Skeletal muscle tissue (tissue), 4 donors: Measurements from ENCODE around the gene BIVM. TPM values are rescaled to one million over a fixed set of nuclear protein-coding genes. Genes with fewer than 3 reads are reported as not detected.

Source experiments
- H3K27ac ChIP-seq: one replicate; pipeline ENCODE4 v1.7.0; 2013; ENCODE audit warnings: mild to moderate bottlenecking, low read depth, low read length, inconsistent platforms
- H3K27me3 ChIP-seq, 3 donors: one replicate each; pipeline ENCODE4 v1.7.0; 2013; ENCODE audit warnings: low read length in 3 of 3; ENCODE audit not compliant: control insufficient read depth in 3 of 3, insufficient read depth in 3 of 3
- H3K36me3 ChIP-seq, 3 donors: one replicate each; pipeline ENCODE4 v1.7.0; 2013; ENCODE audit warnings: low read length in 3 of 3; ENCODE audit not compliant: control insufficient read depth in 3 of 3, insufficient read depth in 3 of 3
- H3K4me1 ChIP-seq, 3 donors: one replicate each; pipeline ENCODE4 v1.7.0; 2013; ENCODE audit warnings: low read length in 3 of 3, mild to moderate bottlenecking in 3 of 3; ENCODE audit not compliant: control insufficient read depth in 3 of 3, insufficient read depth in 3 of 3
- H3K4me3 ChIP-seq, 3 donors: one replicate each; pipeline ENCODE4 v1.7.0; 2013; ENCODE audit warnings: low read length in 3 of 3
- H3K9ac ChIP-seq, 3 donors: one replicate each; pipeline ENCODE4 v1.7.0; 2013; ENCODE audit warnings: low read length in 3 of 3, mild to moderate bottlenecking in 3 of 3, moderate library complexity in 2 of 3, low read depth in 1 of 3
- H3K9me3 ChIP-seq, 3 donors: one replicate each; pipeline ENCODE4 v1.7.0; 2013; ENCODE audit warnings: low read length in 3 of 3; ENCODE audit not compliant: control insufficient read depth in 3 of 3
- total RNA-seq: library from RNA; depleted of rRNA; stranded (reverse); fragments of >200 nt; gene quantifications from one replicate; pipeline ENCODE4 v1.2.3, GENCODE V29; 2014
- donor health status: Osteomylitis.

BIVM gene
- total RNA-seq, 1 donor from 2014 or later = 28.2 TPM

DNA sequence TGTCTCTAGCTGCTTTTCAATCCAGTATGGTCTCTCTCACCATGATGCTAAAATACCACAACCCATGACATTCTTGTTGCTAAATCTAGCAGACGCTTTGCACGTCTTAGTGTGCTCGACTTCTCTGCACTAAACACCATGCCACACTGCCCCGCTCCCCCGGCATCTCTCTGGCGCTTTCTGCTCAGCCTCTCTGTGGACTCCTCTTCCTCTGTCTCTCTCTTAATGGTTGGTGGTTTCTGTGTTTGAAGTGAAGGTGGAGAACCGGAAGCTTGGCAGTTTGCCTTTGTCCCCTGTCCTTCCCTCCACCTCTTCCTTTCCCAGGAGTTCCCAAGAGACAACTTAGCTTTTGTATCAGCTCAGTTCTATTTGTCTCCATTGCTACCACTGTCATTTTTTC lies 55.8 kb downstream of the BIVM start:
- Histone ChIP-seq H3K9me3 (no peaks in the 10 kb centered on the region), H3K27ac (no peak overlapping the region), H3K4me1 (peaks cover 0 to 3% (median 0%) of the 10 kb centered on the region in 3 donors), H3K36me3 (peaks cover 34 to 54% (median 50%) of the 10 kb centered on the region in 3 donors), H3K9ac (no peak overlapping the region), H3K27me3 (no peaks in the 10 kb centered on the region), H3K4me3 (no peak overlapping the region)

DNA sequence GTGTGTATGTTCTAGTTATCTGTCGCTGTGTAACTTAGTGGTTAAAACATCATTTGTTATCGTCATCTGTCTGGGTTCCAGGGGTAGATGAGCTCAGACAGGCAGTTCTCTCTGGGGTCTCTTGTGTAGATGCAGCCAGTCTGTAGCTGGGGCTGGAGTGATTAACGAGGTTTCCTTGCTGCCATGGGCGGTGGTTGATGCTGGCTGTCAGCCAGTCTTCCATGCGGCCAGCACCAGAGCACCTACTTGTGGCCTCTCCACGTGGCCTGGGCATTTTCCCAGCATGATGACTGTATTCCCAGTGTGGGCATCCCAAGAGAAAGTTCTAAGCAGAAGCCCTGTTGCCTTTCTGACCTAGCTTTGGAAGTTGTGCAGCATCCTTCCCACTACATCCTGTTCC lies 57.6 kb downstream of the BIVM start:
- H3K9ac ChIP-seq = no peak overlapping the region
- H3K36me3 ChIP-seq = peaks cover 43 to 70% (median 66%) of the 10 kb centered on the region in 3 donors
- no peak overlapping the region for H3K27ac ChIP-seq
- H3K9me3 ChIP-seq = no peaks in the 10 kb centered on the region
- H3K4me3 ChIP-seq = no peak overlapping the region
- H3K27me3 ChIP-seq = no peaks in the 10 kb centered on the region
- H3K4me1 ChIP-seq = peaks cover 0 to 3% (median 0%) of the 10 kb centered on the region in 3 donors

DNA sequence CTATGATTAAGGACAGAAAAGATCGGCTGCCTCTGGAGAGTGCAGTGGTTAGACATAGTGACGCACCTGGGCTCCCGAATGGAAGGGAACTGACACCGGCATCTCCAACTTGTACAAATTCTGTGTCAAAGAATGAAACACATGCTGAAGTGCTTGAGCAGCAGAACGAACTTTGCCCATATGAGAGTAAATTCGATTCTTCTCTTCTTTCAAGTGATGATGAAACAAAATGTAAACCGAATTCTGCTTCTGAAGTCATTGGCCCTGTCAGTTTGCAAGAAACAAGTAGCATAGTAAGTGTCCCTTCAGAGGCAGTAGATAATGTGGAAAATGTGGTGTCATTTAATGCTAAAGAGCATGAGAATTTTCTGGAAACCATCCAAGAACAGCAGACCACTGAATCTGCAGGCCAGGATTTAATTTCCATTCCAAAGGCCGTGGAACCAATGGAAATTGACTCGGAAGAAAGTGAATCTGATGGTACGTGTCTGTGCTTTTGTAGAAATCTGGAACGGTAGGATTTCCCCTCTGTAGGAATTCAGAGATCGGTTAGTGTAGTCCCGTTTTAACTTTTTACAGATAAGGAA lies 63.8 kb downstream of the BIVM start:
- Histone ChIP-seq H3K4me3 (no peak overlapping the region), H3K27me3 (no peaks in the 10 kb centered on the region), H3K9ac (no peak overlapping the region), H3K27ac (no peak overlapping the region), H3K4me1 (peaks cover 3 to 13% (median 10%) of the 10 kb centered on the region in 3 donors), H3K36me3 (peaks cover 39 to 80% (median 78%) of the 10 kb centered on the region in 3 donors), H3K9me3 (no peaks in the 10 kb centered on the region)

DNA sequence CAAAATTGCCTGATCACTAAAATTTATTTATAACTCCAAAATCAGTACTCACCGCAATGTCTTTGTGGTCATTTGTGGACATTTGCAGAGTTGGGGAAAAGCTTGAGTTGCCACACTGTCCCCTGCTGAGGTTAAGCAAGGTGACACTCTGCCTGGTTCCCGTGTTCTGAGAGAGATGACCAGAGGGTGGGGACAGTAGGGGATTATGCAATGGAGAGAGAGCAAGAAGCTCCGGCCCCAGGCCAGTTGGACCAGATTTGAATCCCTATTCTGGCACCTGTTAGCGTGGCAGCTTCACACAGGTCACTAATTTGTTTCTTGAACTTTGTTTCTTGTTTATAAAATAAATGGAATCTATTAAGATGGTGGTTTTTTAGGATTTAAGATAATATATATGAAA lies 64.7 kb downstream of the BIVM start:
- Histone ChIP-seq H3K9ac (no peak overlapping the region), H3K4me3 (no peak overlapping the region), H3K4me1 (peaks cover 9 to 20% (median 15%) of the 10 kb centered on the region in 3 donors), H3K9me3 (no peaks in the 10 kb centered on the region), H3K36me3 (peaks cover 39 to 79% (median 74%) of the 10 kb centered on the region in 3 donors), H3K27me3 (no peaks in the 10 kb centered on the region), H3K27ac (peak overlapping the region; percentile 15)

DNA sequence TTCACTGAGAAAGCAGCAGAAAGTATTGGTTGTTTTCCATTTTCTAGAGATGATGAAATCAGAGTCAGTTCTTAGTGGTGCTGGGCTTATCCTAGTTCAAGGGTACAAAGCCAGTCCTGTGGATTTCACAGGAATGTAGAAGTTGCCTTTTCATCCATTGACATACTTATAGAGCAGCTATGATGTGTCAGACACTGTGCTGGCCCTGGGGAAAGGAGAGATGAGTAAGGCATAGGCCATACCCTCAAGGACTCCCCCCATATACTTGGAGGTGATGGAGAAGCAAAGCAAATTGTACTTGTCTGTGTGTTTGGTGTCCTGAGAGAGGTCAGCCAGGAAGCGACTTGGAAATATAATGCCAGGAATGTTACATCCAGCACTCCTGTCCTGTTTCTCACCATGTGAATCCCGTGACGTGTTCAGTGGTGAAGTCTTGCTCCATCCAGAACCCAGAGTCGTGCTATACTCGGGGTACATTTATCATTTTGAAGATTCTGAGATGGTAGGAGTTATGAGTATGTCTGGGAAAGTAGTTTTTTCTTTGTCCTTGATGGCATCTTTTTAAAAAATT lies 69.5 kb downstream of the BIVM start:
- Histone ChIP-seq H3K4me3 (no peak overlapping the region), H3K27ac (no peak overlapping the region), H3K9me3 (no peaks in the 10 kb centered on the region), H3K36me3 (peaks cover 15 to 51% (median 45%) of the 10 kb centered on the region in 3 donors), H3K4me1 (peaks cover 21 to 28% (median 23%) of the 10 kb centered on the region in 3 donors), H3K9ac (no peak overlapping the region), H3K27me3 (no peaks in the 10 kb centered on the region)

DNA sequence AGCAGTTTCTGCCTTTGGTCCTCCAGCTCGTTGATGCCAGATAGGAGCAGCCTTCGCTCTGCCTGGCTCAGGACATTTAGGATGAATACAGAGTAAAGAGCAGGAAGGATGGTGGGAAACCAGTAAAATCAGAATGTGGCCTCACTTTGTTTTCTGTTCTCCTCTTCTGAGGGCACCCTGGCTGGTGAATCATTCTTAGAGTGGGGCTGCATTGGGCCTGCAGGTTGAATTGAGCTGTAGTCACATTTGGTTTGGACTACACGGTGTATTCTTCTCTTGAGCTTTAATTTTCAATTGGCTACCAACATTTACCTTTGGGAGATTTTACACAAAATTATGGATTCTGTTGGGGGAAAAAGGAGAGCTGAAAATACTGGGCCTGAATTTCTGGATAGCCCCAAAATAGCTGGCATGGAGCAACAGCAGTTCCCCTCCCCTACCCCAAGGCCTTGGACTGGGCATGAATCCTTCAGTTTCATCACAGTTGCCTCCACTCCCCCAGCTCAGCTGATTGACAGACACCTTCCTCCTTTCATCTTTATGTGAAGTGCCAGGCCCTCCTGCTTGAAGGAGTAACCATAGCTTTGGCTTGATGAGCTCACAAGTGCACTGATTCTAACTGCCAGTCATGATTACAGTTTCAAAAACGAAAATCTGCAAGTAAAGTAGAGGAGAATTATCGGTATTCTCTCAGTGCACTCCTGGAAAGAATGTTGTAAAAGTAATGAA lies 71.2 kb downstream of the BIVM start:
- Histone ChIP-seq H3K27me3 (no peaks in the 10 kb centered on the region), H3K4me3 (no peak overlapping the region), H3K4me1 (peaks cover 19 to 25% (median 19%) of the 10 kb centered on the region in 3 donors), H3K9ac (peak overlapping the region in 1 of 3 donors; percentile 73), H3K36me3 (peaks cover 16 to 46% (median 45%) of the 10 kb centered on the region in 3 donors), H3K9me3 (no peaks in the 10 kb centered on the region), H3K27ac (no peak overlapping the region)

DNA sequence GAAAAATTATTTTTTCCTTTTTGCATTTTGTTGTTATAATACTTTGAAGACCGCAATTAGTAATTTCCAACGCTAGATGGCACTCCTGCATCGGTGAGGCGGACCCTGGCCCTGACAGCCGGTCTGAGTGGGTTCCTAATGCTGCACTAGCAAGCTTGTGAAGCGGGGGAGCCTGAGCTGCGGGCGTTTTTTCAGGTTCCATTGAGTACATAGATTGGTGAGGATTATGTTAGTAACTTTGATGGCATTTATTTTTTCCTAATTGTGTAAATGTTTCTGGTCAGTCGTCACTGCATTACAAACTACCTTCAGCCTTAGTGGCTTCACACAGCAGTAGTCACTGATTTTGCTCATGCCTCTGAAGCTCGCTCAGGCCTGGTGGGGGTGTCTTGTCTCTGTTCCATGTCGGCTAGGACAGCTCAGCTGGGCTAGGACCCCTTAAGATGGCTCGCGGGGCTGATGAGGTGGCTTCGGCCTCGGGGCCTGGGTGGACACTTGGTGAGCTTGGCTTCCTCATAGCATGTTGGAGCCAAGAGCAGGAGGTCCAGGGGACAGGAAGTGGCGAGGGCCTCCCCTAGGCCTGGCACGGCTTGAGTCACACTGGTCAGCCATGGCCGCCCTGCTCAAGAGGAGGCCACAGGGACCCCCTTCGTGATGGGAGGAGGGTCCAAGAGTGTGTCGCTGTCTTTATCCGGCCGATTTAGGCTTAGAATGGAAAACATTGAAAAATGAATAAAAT lies 71.9 kb downstream of the BIVM start:
- no peaks in the 10 kb centered on the region for H3K27me3 ChIP-seq
- H3K9ac ChIP-seq = peak overlapping the region in 2 of 3 donors; percentile 58 to 73
- peaks cover 19 to 25% (median 19%) of the 10 kb centered on the region in 3 donors for H3K4me1 ChIP-seq
- H3K9me3 ChIP-seq = no peaks in the 10 kb centered on the region
- H3K36me3 ChIP-seq = peaks cover 18 to 50% (median 47%) of the 10 kb centered on the region in 3 donors
- no peak overlapping the region for H3K27ac ChIP-seq
- H3K4me3 ChIP-seq = peak overlapping the region in 1 of 3 donors; percentile 23

DNA sequence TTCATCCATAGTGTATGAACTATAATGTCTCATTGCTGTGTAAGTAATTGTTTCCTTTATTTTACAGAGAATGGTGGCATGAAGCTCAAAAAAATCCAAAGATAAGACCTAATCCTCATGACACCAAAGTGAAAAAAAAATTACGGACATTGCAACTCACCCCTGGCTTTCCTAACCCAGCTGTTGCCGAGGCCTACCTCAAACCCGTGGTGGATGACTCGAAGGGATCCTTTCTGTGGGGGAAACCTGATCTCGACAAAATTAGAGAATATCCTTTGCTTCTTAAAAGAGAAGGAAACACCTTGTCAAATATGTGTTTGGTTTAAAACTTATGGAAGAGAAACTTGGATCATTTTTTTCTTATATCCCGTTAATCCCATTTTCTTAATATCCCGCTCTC lies 73.2 kb downstream of the BIVM start:
- Histone ChIP-seq H3K4me3 (no peak overlapping the region), H3K27ac (no peak overlapping the region), H3K4me1 (peaks cover 19 to 29% (median 23%) of the 10 kb centered on the region in 3 donors), H3K27me3 (no peaks in the 10 kb centered on the region), H3K36me3 (peaks cover 19 to 47% (median 41%) of the 10 kb centered on the region in 3 donors), H3K9ac (no peak overlapping the region), H3K9me3 (no peaks in the 10 kb centered on the region)

DNA sequence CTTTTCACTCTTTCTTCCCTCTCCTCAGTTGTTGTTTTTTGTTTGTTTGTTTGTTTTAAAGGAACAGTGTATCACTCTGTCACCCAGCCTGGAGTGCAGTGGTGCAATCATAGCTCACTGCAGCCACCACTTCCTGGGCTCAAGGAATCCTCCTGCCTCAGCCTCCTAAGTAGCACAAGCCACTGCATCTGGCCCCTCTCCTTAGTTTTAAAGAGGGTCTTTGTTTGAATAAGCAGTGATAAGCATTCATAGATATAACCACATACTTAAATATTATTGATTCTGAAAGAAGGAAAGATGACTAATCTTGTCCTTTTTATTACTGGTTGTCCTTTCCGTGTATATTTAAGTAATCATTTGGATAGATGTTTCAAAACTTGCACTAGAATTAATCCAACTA lies 73.6 kb downstream of the BIVM start:
- Histone ChIP-seq H3K4me1 (peaks cover 23 to 33% (median 27%) of the 10 kb centered on the region in 3 donors), H3K9ac (no peak overlapping the region), H3K9me3 (no peaks in the 10 kb centered on the region), H3K27me3 (no peaks in the 10 kb centered on the region), H3K36me3 (peaks cover 18 to 44% (median 37%) of the 10 kb centered on the region in 3 donors), H3K27ac (no peak overlapping the region), H3K4me3 (no peak overlapping the region)
